ENCODE measurements around the gene SDHAF1. TPM values are rescaled to one million over a fixed set of nuclear protein-coding genes. Genes with fewer than 3 reads are reported as not detected.
A peak's percentile ranks its signal among the peaks of the same experiment; 100 is the strongest.
"Not testable (repeated sequence)": the region's sequence is repeated elsewhere in the genome, so short reads cannot be mapped to it uniquely, and the experiment has no call there.

The SDHAF1 gene
- 13.9 TPM for polyA plus RNA-seq (2013, experiment 1 of 2)
- polyA plus RNA-seq (2013, experiment 2 of 2) = 14.6 TPM

- Histone ChIP-seq H3K27me3 (ENCODE audit: insufficient read depth, low read length, poor library complexity) (no peaks in the 10 kb centered on the region), H2AK5ac (ENCODE audit: low read length) (no peak within 1 kb of the TSS), H3K36me3 (ENCODE audit: control insufficient read depth, insufficient read depth, low read length) (no peaks in the 10 kb centered on the region), H3K18ac (ENCODE audit: low read length) (no peak within 1 kb of the TSS), H3K79me1 (ENCODE audit: low read length) (peaks cover 9% of the 10 kb centered on the region), H3K4me2 (ENCODE audit: low read length) (peak within 1 kb of the TSS; percentile 85), H2BK120ac (ENCODE audit: low read depth, low read length) (no peak within 1 kb of the TSS), H3K56ac (ENCODE audit: low read length) (peak within 1 kb of the TSS; percentile 94), H2BK5ac (ENCODE audit: low read length) (no peak within 1 kb of the TSS), H2BK15ac (replicated peaks; ENCODE audit: low read depth) (no peak within 1 kb of the TSS), H3K4me1 (ENCODE audit: control insufficient read depth, low read depth, low read length) (peaks cover 2% of the 10 kb centered on the region), H3K9ac (ENCODE audit: low read length) (peak within 1 kb of the TSS; percentile 86), H3K4ac (ENCODE audit: low read depth, low read length) (no peak within 1 kb of the TSS), H3K79me2 (ENCODE audit: control insufficient read depth, insufficient read depth, low read length) (peaks cover 6% of the 10 kb centered on the region), H4K8ac (ENCODE audit: low read depth, low read length) (no peak within 1 kb of the TSS), H4K5ac (ENCODE audit: low read length) (peak within 1 kb of the TSS; percentile 2), H3K27ac (ENCODE audit: low read depth, low read length) (no peak within 1 kb of the TSS), H3K4me3 (ENCODE audit: low read length) (peak within 1 kb of the TSS; percentile 88), H3K23ac (ENCODE audit: low read length) (no peak within 1 kb of the TSS)
- no CpG with 5 or more reads among the region's 97 CpGs for WGBS (ENCODE audit: extremely low coverage, insufficient coverage, low lambda C conversion rate)
- DNase-seq = peak; percentile 95
Observed at GRCh38 chr19:35995048-35995993, at the start of gene SDHAF1. Gene SDHAF1 (plus strand): TSS chr19:35995188. CDS start chr19:35995275, 87 bp downstream.

DNA sequence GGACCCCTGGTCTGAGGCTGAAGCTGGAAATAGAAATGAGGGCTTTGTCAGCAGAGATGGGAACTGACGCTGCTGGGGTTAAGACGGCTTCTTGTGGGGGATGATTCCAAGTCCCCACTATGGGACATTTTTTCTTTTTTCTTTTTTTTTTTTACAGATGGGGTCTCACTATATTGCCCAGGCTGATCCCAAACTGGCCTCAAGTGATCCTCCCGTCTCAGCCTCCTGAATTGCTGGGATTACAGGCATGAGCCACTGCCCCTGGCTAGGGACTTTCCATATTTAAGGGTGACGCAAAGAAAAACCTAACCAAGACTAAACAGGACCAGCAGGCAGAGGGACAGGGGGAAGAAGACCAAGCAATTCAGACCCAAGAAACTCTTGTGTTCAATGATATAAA, 48.8 kb upstream of the SDHAF1 start:
- Histone ChIP-seq H2BK5ac (ENCODE audit: low read length) (no peak overlapping the region), H2AK5ac (ENCODE audit: low read length) (no peak overlapping the region), H3K36me3 (ENCODE audit: control insufficient read depth, insufficient read depth, low read length) (no peaks in the 10 kb centered on the region), H4K8ac (ENCODE audit: low read depth, low read length) (no peak overlapping the region), H3K4ac (ENCODE audit: low read depth, low read length) (no peak overlapping the region), H3K18ac (ENCODE audit: low read length) (no peak overlapping the region), H4K5ac (ENCODE audit: low read length) (no peak overlapping the region), H3K56ac (ENCODE audit: low read length) (no peak overlapping the region), H3K4me3 (ENCODE audit: low read length) (no peak overlapping the region), H3K27ac (ENCODE audit: low read depth, low read length) (no peak overlapping the region), H3K9ac (ENCODE audit: low read length) (no peak overlapping the region), H3K79me1 (ENCODE audit: low read length) (no peaks in the 10 kb centered on the region), H3K4me1 (ENCODE audit: control insufficient read depth, low read depth, low read length) (no peaks in the 10 kb centered on the region), H2BK15ac (replicated peaks; ENCODE audit: low read depth) (no peak overlapping the region), H3K79me2 (ENCODE audit: control insufficient read depth, insufficient read depth, low read length) (no peaks in the 10 kb centered on the region), H3K4me2 (ENCODE audit: low read length) (no peak overlapping the region), H2BK120ac (ENCODE audit: low read depth, low read length) (no peak overlapping the region), H3K27me3 (ENCODE audit: insufficient read depth, low read length, poor library complexity) (no peaks in the 10 kb centered on the region), H3K23ac (ENCODE audit: low read length) (no peak overlapping the region)
- no peak for DNase-seq
- WGBS (ENCODE audit: extremely low coverage, insufficient coverage, low lambda C conversion rate) = no CpG with 5 or more reads among the region's 4 CpGs

DNA sequence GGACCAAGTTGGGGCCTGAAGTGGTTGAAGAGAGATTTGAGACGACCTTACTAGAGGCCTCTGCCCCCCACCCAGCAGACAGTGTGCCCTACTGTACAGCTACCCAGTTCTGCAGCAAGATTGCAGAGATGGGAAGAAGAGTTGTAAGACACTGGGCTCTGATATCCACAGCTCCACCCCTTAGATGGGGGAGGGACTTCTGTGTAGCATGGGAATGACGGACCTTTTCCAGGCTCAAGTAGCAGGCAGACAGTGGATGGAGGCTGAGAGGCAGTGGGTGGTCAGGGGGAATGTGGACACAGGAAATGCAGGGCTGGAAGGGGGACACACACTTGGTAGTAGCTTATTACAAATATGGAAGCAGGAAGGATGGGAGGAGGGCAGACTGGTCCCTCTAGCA, 45.9 kb upstream of the SDHAF1 start:
- Histone ChIP-seq H3K79me1 (ENCODE audit: low read length) (no peaks in the 10 kb centered on the region), H3K56ac (ENCODE audit: low read length) (no peak overlapping the region), H3K18ac (ENCODE audit: low read length) (no peak overlapping the region), H3K27ac (ENCODE audit: low read depth, low read length) (no peak overlapping the region), H2AK5ac (ENCODE audit: low read length) (no peak overlapping the region), H3K4me3 (ENCODE audit: low read length) (no peak overlapping the region), H3K9ac (ENCODE audit: low read length) (no peak overlapping the region), H3K4ac (ENCODE audit: low read depth, low read length) (no peak overlapping the region), H3K4me1 (ENCODE audit: control insufficient read depth, low read depth, low read length) (no peaks in the 10 kb centered on the region), H3K36me3 (ENCODE audit: control insufficient read depth, insufficient read depth, low read length) (no peaks in the 10 kb centered on the region), H3K79me2 (ENCODE audit: control insufficient read depth, insufficient read depth, low read length) (no peaks in the 10 kb centered on the region), H2BK15ac (replicated peaks; ENCODE audit: low read depth) (no peak overlapping the region), H2BK5ac (ENCODE audit: low read length) (no peak overlapping the region), H4K5ac (ENCODE audit: low read length) (no peak overlapping the region), H3K4me2 (ENCODE audit: low read length) (no peak overlapping the region), H4K8ac (ENCODE audit: low read depth, low read length) (no peak overlapping the region), H3K23ac (ENCODE audit: low read length) (no peak overlapping the region), H3K27me3 (ENCODE audit: insufficient read depth, low read length, poor library complexity) (no peaks in the 10 kb centered on the region), H2BK120ac (ENCODE audit: low read depth, low read length) (no peak overlapping the region)
- DNase-seq = no peak
- WGBS (ENCODE audit: extremely low coverage, insufficient coverage, low lambda C conversion rate) = no CpG with 5 or more reads among the region's 2 CpGs

DNA sequence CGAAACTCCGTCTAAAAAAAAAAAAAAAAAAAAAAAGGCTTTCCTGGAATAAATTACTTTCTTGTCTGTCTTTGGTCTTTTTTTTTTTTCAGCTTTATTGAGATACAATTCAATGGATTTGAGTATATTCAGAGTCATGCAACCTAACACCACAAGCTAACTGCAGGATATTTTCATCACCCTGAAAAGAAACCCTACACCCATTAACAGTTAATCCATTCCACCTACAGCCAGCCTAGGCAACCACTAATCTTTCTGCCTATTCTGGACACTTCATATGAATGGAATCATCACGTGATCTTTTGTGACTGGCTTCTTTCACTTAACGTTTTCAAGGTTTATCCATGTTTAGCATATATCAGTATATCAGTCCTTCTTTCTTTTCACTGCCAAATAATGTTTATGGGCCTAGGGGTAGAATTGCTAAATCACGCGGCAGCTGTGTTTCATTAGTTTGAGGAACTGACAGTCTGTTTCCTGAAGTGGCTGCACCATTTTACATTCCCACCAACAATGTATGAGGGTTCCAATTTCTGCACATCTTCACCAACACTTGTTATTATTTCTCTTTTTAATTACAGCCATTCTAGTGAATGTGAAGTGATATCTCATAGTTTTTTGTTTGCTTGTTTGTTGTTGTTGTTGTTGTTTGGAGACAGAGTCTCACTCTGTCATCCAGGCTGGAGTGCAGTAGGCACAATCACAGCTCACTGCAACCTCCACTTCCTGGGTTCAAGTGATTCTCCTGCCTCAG, 38.9 kb upstream of the SDHAF1 start:
- Histone ChIP-seq H3K18ac (ENCODE audit: low read length) (no peak overlapping the region), H3K4me3 (ENCODE audit: low read length) (no peak overlapping the region), H4K5ac (ENCODE audit: low read length) (no peak overlapping the region), H3K9ac (ENCODE audit: low read length) (no peak overlapping the region), H3K4me1 (ENCODE audit: control insufficient read depth, low read depth, low read length) (no peaks in the 10 kb centered on the region), H3K79me2 (ENCODE audit: control insufficient read depth, insufficient read depth, low read length) (no peaks in the 10 kb centered on the region), H3K27ac (ENCODE audit: low read depth, low read length) (no peak overlapping the region), H2BK15ac (replicated peaks; ENCODE audit: low read depth) (no peak overlapping the region), H3K36me3 (ENCODE audit: control insufficient read depth, insufficient read depth, low read length) (no peaks in the 10 kb centered on the region), H3K27me3 (ENCODE audit: insufficient read depth, low read length, poor library complexity) (peaks cover 21% of the 10 kb centered on the region), H2BK120ac (ENCODE audit: low read depth, low read length) (no peak overlapping the region), H3K4me2 (ENCODE audit: low read length) (no peak overlapping the region), H3K79me1 (ENCODE audit: low read length) (no peaks in the 10 kb centered on the region), H3K23ac (ENCODE audit: low read length) (no peak overlapping the region), H2AK5ac (ENCODE audit: low read length) (no peak overlapping the region), H2BK5ac (ENCODE audit: low read length) (no peak overlapping the region), H3K56ac (ENCODE audit: low read length) (no peak overlapping the region), H4K8ac (ENCODE audit: low read depth, low read length) (no peak overlapping the region), H3K4ac (ENCODE audit: low read depth, low read length) (no peak overlapping the region)
- no CpG with 5 or more reads among the region's 6 CpGs for WGBS (ENCODE audit: extremely low coverage, insufficient coverage, low lambda C conversion rate)
- DNase-seq = no peak

GRCh38 chr19:35957411-35957810, 37.6 kb upstream of the SDHAF1 start:
- peaks cover 21% of the 10 kb centered on the region for H3K27me3 ChIP-seq (ENCODE audit: insufficient read depth, low read length, poor library complexity)
- not testable (repeated sequence) for H3K18ac ChIP-seq (ENCODE audit: low read length); H3K4me1 ChIP-seq (ENCODE audit: control insufficient read depth, low read depth, low read length); H4K8ac ChIP-seq (ENCODE audit: low read depth, low read length); DNase-seq; H3K79me2 ChIP-seq (ENCODE audit: control insufficient read depth, insufficient read depth, low read length); H3K36me3 ChIP-seq (ENCODE audit: control insufficient read depth, insufficient read depth, low read length); H3K9ac ChIP-seq (ENCODE audit: low read length); H3K56ac ChIP-seq (ENCODE audit: low read length); H2BK15ac ChIP-seq (replicated peaks; ENCODE audit: low read depth); H3K4me3 ChIP-seq (ENCODE audit: low read length); H4K5ac ChIP-seq (ENCODE audit: low read length); H3K79me1 ChIP-seq (ENCODE audit: low read length); H3K4ac ChIP-seq (ENCODE audit: low read depth, low read length); H3K23ac ChIP-seq (ENCODE audit: low read length); H2AK5ac ChIP-seq (ENCODE audit: low read length); H2BK5ac ChIP-seq (ENCODE audit: low read length); H3K27ac ChIP-seq (ENCODE audit: low read depth, low read length); H3K4me2 ChIP-seq (ENCODE audit: low read length); H2BK120ac ChIP-seq (ENCODE audit: low read depth, low read length)
- no CpG with 5 or more reads among the region's 8 CpGs for WGBS (ENCODE audit: extremely low coverage, insufficient coverage, low lambda C conversion rate)

All from mesendoderm (in vitro differentiated cells).